Hindlimb muscle (tissue), 1 donor: ENCODE data around the gene CRYGN. TPM values are rescaled to one million over a fixed set of nuclear protein-coding genes. Genes with fewer than 3 reads are reported as not detected.

ENCODE experiments used
- DNase-seq: peaks from one replicate; pipeline ENCODE4 v3.0.0-alpha.2; 2013
- polyA plus RNA-seq: library from polyadenylated mRNA; unstranded; fragments of 120-200 nt; gene quantifications from one replicate; pipeline ENCODE4 v1.2.1, GENCODE V29; 2013; ENCODE audit not compliant: insufficient read length

The CRYGN gene
- polyA plus RNA-seq, 1 donor: 0.22 TPM

DNA sequence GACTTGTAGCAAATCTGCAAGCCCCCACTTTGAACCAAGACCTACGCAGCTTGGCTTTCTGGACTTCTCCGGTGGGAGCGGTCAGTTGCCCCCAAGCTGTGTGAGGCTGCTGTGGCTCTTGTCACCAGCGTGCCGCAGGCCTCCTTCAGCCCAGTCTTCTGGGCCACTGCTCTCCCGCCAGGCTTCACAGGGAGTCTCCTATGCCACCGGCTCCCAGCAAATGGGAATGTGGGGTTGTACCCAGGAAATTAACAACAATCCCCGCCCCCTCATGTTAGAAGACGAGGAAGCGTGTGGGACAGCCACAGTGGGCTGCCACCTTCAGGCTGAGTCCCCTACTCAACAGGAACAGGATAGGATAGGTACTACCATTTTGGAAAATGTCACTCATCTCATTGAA lies 34.4 kb downstream of the CRYGN start:
- no peak for DNase-seq

DNA sequence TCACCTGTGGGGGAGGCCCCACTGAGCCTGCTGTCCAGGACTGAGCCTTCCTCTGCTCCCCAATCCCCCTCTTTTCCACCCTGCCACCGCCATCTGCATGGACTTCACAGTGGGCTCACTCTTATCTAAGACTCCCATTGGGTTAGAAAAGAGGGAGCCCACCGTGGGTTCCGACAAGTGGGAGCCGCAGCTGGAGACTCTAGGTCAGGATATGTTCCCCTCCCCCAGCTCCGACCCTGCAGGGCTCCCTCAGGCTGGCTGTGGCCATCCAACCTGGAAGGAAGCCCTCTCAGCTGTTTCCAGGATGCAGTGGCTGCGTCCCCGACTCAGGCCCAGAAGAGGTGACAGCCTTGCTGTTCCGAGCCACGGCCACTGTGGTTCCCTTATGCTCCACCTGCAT lies 34.9 kb downstream of the CRYGN start:
- DNase-seq: no peak

DNA sequence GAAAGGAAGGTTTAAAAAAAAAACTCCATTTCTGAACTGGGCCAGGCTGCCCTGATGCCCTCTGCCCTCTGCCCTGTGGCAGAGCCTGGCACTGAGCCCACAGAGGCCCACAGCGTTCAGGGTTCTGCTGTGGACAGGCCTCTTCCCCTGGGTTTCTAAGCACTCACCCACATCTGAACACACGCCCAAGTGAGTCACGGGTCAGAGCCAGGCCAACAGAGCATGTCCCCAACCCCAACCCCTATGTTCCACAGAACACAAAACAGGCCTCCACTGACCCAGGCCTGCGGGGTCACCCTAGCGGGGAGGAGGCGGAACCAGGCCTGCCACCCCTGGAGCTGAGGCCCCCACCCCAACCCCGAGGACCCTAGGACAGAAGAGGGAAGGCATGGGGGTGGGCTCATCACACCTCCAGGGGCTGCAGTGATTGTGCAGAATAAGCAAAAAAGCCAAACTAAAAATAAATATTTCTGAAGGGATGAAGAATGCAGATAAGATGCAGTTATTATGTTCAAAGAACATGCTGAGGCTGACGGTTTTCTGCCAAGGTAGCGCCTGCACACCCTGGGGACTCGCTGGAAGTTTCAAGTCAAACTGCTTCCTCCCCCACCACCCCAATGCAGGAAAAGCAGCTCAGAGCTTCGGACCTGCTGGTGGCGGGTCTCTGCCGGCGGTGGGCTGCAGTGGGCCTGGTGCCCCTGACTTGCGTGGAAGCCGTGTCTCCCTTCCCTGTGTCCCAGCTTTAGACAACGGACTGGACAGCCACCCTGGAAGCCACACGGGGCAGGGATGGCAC lies 35.5 kb downstream of the CRYGN start:
- DNase-seq: no peak

DNA sequence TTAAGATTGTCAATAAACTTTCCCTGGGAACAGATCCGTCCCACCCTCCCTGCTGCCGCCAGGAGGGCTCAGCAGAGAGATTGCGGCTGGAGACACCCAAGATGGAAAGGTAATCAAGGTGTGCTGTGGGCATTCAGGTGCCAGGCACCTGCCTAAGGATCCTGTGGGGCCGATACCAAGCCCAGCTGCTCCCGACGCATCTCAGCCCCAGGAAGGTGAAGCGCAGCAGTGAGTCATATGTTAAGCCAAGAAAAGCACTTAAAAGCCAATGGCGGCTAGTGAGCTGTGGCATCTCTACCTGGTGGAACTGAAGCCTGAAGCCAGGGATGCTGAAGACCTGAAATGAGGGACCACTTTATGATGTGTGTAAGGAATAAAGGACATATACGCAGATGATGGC lies 36.2 kb downstream of the CRYGN start:
- DNase-seq: no peak

DNA sequence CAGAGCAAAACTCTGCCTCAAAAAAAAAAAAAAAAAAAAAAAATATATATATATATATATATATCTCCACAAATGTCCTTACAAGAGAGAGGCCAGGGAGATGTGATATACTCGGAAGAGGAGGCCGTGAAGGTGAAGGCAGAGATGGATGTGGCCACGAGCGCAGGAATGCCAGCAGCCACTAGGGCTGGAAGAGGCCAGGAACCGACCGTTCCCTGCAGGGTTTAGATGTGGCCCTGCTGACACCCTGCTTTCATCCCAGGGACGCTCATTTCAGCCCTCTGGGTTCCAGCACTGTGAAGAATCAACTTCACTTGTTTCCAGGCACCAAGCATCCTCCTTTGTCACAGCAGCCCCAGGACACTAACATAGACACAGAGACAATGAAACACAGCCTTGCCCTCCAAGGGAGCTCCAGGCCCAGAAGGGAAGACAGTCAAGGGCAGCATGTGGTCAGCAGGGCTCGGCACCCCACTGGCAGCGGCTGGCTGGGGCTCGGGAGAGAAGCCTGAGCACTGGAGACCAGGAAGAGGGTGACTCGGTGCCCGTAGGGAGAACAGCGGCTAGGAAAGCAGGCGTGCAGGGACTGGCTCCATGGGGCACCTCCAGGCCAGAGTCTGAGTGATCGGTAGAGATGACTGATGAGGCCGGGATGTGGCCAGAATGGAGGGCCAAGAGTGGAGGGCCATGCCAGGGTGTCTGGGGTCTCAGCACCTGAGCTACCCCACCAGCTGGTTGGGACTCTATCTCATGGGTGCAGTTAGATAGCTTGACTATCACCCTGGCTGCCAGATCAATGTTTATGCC lies 37.7 kb downstream of the CRYGN start:
- no peak for DNase-seq

DNA sequence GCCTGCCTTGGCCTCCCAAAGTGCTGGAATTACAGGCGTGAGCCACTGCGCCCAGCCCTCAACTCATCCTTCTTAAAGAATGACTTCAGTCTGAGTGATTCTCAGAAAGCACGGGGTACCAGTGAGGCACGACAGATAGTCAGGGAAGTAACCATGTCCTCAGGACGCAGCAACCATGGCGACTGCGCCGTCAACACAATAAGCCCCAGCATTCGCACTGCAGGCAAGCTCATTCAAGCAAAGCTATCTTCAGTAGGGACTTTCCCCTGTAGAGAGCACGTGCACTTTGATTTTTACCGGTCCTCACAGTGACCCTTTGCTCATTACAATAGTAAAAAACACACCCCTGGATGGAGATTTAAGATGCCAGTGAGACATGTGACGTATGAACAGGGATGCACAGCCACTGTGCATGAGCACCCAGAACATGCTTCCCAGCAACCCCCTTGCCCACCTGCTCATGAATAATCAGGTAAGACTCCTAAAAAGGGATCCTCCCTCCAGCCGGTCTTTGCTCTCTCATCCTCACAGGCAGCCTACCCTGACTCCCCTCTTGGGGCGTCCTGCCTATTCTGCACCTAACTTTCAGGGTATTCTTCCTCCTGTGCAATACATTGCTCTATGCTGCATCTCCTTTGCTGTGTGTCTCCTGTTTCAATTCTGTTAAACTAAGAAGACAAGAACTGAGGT lies 39.2 kb downstream of the CRYGN start:
- no peak for DNase-seq

DNA sequence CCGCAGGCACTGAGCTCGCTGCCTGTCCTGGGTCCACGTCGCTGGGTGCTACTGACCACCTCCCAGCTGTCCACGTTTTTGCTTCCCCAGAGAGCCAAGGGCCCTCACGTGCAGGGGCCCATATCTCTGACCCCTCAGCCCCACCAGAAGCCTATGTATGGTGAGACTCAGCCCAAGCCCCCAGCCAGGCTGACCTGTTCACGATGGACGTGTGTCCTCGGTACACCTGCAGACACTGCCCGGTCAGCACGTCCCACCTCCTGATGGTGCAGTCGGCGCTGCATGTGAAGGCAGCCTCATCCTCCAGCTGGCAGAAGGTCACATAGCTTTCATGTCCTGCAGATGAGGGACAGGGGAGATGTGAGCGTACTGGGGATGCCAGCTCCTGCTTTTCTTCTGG lies 40.0 kb downstream of the CRYGN start:
- no peak for DNase-seq

DNA sequence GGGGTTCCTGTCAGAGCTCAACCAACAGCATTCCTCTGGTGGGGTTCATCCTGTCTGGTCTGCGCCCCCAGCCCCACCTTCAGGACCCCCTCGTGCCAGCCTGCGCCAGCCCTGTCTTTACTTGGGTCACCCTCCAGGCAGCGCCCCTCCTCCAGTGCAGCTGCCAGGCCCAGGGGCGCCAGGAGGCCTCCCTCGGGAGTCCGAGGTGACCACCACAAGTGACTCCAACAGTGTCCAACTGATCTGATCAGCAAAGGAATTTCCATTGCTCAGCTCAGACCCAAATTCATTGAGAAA lies 40.7 kb downstream of the CRYGN start:
- no peak for DNase-seq

DNA sequence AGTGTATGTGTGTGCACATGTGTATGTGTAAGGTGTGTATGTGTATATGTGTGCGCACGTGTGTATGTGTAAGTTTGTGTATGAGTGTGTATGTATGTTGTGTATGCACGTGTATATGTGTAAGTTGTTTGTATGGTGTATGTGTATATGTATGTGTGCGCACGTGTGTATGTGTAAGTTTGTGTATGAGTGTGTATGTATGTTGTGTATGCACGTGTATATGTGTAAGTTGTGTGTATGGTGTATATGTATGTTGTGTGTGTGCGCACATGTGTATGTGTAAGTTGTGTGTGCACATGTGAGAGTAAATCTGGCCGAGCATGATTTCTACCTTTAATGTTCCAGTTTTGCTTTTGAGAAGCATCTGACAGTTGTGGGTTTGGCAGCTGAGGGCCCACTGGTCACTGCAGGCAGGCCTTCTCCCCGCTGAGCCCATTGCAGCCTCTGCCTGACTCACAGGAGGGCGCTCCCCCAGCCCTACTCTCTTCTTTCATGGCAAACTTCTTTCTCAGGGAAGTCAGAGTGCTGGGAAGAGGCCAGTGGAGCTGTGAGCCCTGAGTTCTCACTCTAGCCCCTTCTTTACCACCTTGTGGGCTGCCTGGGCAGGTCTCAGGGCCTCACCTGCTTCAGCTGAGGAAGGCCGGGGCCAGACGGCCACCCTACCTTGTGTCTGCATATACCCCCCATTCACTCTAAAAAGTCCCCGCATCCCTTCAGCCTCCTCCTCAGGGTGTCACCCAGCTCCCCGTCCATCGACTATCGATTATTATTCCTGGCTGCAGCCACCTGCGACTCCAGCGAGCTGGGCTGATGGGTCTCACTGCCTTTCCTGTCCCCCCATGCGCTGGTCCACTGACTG lies 41.3 kb downstream of the CRYGN start:
- DNase-seq: no peak

DNA sequence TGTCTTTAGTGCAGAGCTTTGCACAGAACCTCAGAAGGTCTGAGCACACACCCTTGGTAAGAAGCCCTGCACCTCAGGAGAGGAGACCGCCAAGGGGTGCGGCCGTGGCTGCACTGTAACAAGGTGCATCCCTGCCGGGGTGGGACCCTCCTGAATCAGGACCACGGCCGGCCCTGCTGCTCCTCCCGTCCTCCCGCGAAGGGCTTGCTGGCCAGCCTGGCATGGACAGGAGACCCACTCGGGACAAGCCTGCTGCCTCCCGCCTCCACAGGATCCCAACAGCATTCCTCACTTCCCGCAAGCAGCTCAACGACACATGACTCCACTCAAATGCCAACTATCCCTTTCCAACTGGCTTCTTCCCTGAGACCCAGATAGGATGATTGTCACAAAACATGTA lies 42.9 kb downstream of the CRYGN start:
- no peak for DNase-seq

DNA sequence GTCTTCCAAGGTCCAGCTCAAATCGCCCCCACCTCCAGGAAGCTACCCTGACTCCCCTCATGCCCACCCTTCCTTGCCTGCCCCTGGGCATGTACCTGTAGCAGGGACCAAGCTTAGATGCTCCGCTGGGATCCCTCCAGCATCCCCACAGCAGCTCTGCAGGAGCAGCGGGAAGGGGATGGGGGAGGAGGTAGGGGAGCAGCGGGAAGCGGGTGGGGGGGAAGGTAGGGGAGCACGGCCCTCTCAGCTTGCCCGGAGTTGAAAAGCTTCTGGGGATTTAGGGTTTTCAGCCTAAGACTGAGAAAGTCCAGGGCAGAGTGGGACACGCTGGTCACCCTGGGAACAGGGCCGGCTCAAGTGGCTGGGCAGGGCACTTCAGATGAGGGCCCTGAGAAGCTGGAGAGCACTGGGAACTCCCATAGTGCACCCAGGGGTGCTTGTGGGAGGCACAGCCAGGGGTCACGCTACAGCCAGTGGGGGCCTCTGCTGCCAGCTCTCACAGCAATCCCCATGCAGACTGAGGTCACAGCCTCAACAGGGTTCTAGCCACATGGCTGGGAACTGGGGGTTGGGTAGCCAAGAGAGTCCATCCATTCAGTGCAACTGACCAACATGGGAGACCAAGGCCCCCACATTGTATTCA lies 43.5 kb downstream of the CRYGN start:
- DNase-seq: no peak

DNA sequence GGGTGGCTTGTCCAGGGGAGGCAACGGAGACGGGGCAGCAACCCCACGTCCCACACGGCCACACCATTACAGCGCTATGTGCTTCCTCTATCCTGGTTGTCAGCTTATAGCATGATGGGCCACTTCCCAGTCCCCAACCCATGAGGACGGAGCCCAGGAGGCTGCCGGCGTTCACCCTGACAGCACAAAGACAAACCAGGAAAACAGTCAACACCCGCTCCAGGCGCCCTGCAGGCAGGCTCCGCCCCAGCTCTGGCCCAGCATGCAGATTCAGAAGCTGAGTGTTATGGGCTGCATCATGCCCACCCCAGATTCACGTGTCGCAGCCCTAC lies 44.9 kb downstream of the CRYGN start:
- no peak for DNase-seq

DNA sequence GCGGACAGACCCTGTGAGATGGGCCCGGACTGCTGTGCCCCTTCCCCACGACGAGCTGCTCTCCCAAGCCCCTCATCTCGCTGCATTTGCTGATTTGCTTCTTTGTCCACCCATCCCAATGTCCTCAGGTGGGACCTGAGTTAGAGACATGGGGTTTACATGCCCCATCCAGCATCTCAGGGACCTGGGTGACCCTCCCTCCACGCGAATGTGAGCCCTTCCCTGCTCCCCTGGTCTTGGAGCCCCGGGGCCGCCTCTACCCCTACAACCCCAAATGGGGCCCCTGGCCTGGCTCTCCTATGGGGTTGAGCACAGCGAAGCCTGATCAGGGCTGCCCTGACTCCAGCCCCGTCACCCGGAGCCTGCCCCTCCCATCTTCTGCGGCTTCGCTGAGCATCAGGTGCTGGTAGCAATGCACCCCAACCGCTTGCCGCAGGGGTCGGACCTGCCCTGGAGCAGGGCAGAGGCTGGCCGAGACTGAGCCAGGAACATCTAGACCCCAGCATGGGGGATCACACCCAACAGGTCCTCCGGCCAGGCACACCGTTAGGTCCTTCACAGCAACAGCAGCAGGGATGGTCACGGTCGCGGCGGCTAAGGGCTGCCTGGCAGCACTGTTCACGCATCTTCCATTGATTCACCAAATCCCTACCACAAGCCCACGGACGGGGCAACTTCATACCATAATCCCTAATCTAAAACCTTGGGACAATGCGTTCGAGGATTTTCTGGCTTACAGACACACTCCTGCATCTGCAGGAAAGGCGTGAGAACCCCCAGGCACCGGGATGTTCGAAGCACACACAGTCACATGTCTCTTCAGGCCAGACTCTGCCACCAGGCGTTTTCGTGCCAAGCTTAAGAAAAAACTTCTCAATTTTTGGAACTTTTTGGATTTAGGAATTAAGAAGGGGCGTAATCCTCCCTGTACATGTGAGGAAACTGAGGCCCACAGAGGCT lies 45.6 kb downstream of the CRYGN start:
- no peak for DNase-seq

DNA sequence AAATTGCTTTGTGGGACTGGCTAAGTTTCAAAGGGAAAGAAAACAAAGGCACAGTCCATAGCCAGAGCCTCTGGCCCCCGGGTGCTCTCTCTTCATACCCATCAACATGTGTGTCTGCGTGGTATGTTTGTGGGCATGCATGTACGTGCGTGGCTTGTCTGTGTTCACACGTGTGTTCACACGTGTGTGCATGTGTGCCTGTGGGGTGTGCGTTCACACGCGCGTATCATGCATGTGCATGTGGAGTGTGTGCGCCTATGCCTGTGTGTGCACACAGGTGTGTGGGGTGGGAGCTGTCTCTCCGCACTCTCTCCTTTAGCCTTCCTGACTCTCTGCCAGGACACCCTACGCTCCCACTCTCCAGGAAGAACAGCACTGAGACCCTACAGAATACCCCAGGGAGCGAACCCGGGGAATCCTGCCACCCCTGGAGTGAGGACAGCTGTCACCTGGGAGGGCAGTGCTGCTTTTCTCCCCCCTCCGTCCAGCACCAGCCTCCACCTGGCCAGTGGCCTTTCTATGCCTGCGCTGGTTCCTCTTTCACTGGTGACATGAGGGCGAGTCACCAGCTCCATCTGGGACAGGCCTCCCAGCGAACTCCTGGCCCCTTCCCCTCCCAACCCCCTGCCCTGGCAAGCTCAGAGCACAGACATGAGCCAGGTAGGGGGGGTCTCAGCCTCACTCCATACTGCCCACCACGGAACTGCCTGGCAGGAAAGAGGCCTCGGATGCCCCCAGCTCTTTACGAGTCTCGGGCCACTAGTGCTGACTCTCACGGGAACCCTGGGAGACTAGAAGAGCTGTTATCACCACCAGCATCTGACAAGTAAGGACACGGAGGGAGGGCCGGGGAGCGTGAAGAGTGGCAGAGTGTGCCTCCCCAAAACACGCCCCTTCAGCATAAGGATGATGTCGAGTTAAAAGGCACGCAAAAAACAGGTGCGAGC lies 46.6 kb downstream of the CRYGN start:
- no peak for DNase-seq

DNA sequence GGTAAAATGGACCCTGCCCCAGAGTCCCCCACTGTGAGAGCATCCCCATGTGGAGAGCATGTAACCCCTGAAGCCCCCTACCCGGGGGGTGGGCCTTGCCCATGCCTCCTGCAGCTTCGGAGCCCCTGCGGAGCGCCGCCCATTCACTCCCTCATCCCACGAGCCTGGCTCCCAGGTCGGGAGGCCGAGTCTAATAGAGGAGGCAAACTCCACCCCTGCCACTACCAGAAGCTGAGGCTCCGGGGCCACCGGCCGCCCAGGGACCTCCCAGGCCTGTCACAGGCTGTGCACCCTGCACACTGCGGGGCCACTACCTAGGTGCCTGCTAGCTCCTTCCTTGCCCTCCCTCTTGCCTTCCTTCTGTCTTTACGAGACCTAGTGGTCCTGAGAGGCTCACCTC lies 47.5 kb downstream of the CRYGN start:
- DNase-seq: no peak

DNA sequence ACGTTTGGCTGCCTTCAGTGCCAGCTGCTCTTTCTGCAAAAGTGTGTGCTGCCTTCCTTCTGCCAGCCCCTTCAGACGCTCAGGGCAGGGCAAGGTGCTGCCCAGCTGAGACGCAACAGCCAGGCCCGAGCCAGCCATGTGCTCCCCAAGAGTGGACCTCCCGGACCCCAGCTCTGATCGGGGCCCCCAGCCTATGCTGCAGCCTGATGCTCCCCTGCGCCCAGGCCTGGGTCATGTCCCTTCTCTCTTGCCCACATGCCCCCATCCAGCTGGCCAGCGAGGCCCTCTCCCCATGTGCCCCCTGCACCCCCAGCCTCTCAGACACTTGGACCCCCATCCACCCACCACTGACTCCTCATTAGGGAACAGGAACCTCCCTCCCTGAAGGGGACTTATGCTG lies 47.9 kb downstream of the CRYGN start:
- DNase-seq: no peak

DNA sequence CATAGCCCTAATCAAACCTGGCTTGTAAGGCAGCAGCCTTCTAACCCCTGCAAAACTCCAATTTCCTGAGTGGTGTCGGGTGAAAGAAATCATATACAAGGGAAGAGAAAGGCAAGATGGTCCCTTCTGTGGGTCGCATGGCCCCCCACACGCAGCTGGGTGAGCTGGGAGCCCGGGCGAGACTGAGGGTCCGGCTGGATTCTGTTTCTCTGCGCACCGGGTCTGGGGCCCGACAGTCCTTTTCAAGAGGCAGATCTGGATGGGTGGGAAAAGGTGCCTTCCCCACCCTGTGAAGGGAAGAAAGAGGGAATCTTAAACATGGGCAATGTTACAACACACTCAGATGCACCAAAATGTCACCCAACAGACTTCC lies 48.6 kb downstream of the CRYGN start:
- no peak for DNase-seq

DNA sequence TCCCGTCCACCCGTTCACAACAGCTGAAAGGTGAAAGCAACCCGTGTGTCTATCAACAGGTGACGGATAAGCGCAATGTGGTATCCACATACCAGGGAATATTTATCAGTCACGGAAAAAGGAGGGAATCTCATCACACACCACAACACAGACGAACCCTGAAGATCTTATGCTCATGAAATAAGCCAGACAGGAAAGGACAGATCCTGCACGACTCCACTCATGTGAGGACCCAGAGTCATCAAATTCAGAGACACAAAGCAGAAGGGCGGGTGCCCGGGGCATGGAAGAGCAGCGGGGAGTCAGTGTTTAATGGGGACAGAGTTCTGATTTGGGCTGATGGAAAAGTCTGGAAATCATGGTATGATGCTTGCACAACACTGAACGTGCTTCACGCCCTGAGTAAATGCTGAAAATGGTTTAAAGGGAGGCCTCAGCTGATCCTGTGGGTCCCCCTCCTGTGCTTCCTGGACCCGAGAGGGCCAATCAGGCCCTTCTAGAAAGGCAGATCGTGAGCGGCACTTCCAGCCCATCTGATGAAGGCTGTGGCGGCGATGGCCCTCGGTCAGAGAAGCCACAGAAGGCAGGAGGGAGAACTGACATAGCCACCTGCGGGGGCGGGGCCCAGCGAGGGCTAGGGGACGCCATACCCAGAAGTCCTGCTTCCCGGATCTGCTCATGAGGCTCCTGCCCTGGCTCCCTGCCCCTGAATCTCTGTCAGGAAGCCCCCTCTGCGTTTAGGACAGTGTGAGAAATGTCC lies 49.2 kb downstream of the CRYGN start:
- DNase-seq: no peak
